Neuronal stem cell (in vitro differentiated cells): Measurements from ENCODE around the gene IFI27.

Experiments
- DNase-seq: peaks from one replicate; pipeline ENCODE4 v3.0.0-alpha.2; 2013; ENCODE audit warnings: low spot score
- H2AFZ ChIP-seq: one replicate; pipeline ENCODE4 v1.6.1; 2013; ENCODE audit warnings: mild to moderate bottlenecking, low read length, inconsistent platforms
- H2AK5ac ChIP-seq: 2 replicates; pipeline ENCODE4 v1.6.1; 2013; ENCODE audit warnings: low read depth, mild to moderate bottlenecking, inconsistent platforms, low read length, moderate library complexity, mixed read lengths
- H2BK120ac ChIP-seq: 2 replicates; pipeline ENCODE4 v1.6.1; 2013; ENCODE audit warnings: low read depth, mild to moderate bottlenecking, inconsistent platforms, low read length, moderate library complexity, mixed read lengths
- H2BK12ac ChIP-seq: one replicate; pipeline ENCODE4 v1.6.1; 2013; ENCODE audit warnings: low read length, inconsistent platforms
- H2BK15ac ChIP-seq: 2 replicates; pipeline ENCODE4 v1.6.1; 2013; ENCODE audit warnings: mild to moderate bottlenecking, low read length, inconsistent platforms, mixed read lengths
- H2BK5ac ChIP-seq: one replicate; pipeline ENCODE4 v1.6.1; 2013; ENCODE audit warnings: inconsistent platforms, mild to moderate bottlenecking, low read length, moderate library complexity
- H3K14ac ChIP-seq: one replicate; pipeline ENCODE4 v1.6.1; 2013; ENCODE audit warnings: low read length, inconsistent platforms
- H3K18ac ChIP-seq: 2 replicates; pipeline ENCODE4 v1.6.1; 2013; ENCODE audit warnings: low read length, inconsistent platforms
- H3K23ac ChIP-seq: 2 replicates; pipeline ENCODE4 v1.6.1; 2013; ENCODE audit warnings: low read depth, mild to moderate bottlenecking, mixed read lengths, low read length, inconsistent platforms; ENCODE audit not compliant: poor library complexity
- H3K27ac ChIP-seq: replicated peaks from 3 replicates; pipeline ENCODE4 v1.5.1; 2013; ENCODE audit warnings: low read length, inconsistent platforms
- H3K27me3 ChIP-seq, 3 experiments: 2 replicates each; pipeline ENCODE4 v1.6.1; 2013; ENCODE audit warnings: low read length in 3 of 3, mild to moderate bottlenecking in 2 of 3, inconsistent platforms in 1 of 3, low read depth in 1 of 3, mixed read lengths in 1 of 3, moderate library complexity in 1 of 3; ENCODE audit not compliant: control insufficient read depth in 3 of 3, insufficient read depth in 3 of 3
- H3K36me3 ChIP-seq, 2 donors: replicated peaks in 1 of 2; 2 replicates each; pipeline ENCODE4 v1.6.1; 2013; ENCODE audit warnings: low read length in 2 of 2; ENCODE audit not compliant: control insufficient read depth in 2 of 2, insufficient read depth in 2 of 2
- H3K4ac ChIP-seq: 2 replicates; pipeline ENCODE4 v1.6.1; 2013; ENCODE audit warnings: inconsistent platforms, mild to moderate bottlenecking, low read length, moderate library complexity
- H3K4me1 ChIP-seq, 2 donors: 1 replicate in 1 of 2; 2 replicates in 1 of 2; pipeline ENCODE4 v1.6.1; 2013; ENCODE audit warnings: low read length in 2 of 2, low read depth in 1 of 2; ENCODE audit not compliant: control insufficient read depth in 2 of 2, insufficient read depth in 1 of 2
- H3K4me2 ChIP-seq: one replicate; pipeline ENCODE4 v1.6.1; 2013; ENCODE audit warnings: mild to moderate bottlenecking, low read length, inconsistent platforms; ENCODE audit not compliant: insufficient read depth, poor library complexity, severe bottlenecking
- H3K4me3 ChIP-seq, 2 donors: 2 replicates each; pipeline ENCODE4 v1.5.1; 2013; ENCODE audit warnings: low read length in 2 of 2, mild to moderate bottlenecking in 2 of 2, inconsistent platforms in 1 of 2, moderate library complexity in 1 of 2
- H3K79me1 ChIP-seq: one replicate; pipeline ENCODE4 v1.6.1; 2013; ENCODE audit warnings: low read depth, mild to moderate bottlenecking, inconsistent platforms, low read length, moderate library complexity
- H3K9ac ChIP-seq: one replicate; pipeline ENCODE4 v1.6.1; 2013; ENCODE audit warnings: mild to moderate bottlenecking, low read depth, low read length, inconsistent platforms; ENCODE audit not compliant: poor library complexity
- H3K9me3 ChIP-seq, 2 donors: replicated peaks in 1 of 2; 2 replicates each; pipeline versions ENCODE3 to v1.6.1; 2013; ENCODE audit warnings: low read length in 2 of 2, mild to moderate bottlenecking in 2 of 2, inconsistent platforms in 1 of 2, low read depth in 1 of 2, mixed read lengths in 1 of 2, moderate library complexity in 1 of 2; ENCODE audit not compliant: control insufficient read depth in 2 of 2, insufficient read depth in 1 of 2
- H4K8ac ChIP-seq: one replicate; pipeline ENCODE4 v1.6.1; 2013; ENCODE audit warnings: low read depth, mild to moderate bottlenecking, inconsistent platforms, low read length, moderate library complexity
- H4K91ac ChIP-seq: one replicate; pipeline ENCODE4 v1.6.1; 2013; ENCODE audit warnings: low read length, low read depth, mild to moderate bottlenecking, inconsistent platforms; ENCODE audit not compliant: poor library complexity
- WGBS, 2 donors: extraction: QIAGEN DNeasy Blood & Tissue Kit; methylation state at CpG; one replicate each; pipeline ENCODE4 v1.1.7; 2013; ENCODE audit warnings: missing lambda C conversion rate in 2 of 2, mixed read lengths in 1 of 2; ENCODE audit not compliant: insufficient read length in 2 of 2, insufficient replicate concordance in 1 of 2; ENCODE audit errors: extremely low coverage in 2 of 2; 5-methylcytosine and 5-hydroxymethylcytosine counted together

IFI27 gene

GRCh38 chr14:94158239-94158883 is 47.8 kb downstream of the IFI27 start:
- H2BK120ac ChIP-seq, result no peak overlapping the region
- no peak overlapping the region for H3K4me2 ChIP-seq
- peaks cover 0 to 6% of the 10 kb centered on the region in 2 donors for H3K9me3 ChIP-seq
- no peak overlapping the region for H2AFZ ChIP-seq
- no peak overlapping the region for H4K91ac ChIP-seq
- H2AK5ac ChIP-seq, result no peak overlapping the region
- H3K4ac ChIP-seq, result no peak overlapping the region
- no peak overlapping the region for H3K9ac ChIP-seq
- H2BK5ac ChIP-seq, result no peak overlapping the region
- H4K8ac ChIP-seq, result no peak overlapping the region
- peaks cover 0 to 3% (median 0%) of the 10 kb centered on the region in 3 experiments for H3K27me3 ChIP-seq
- H3K4me3 ChIP-seq, result no peak overlapping the region
- WGBS, 2 donors, result no CpG with 5 or more reads among the region's 10 CpGs
- no peak overlapping the region for H3K18ac ChIP-seq
- no peaks in the 10 kb centered on the region for H3K79me1 ChIP-seq
- H2BK15ac ChIP-seq, result no peak overlapping the region
- no peak overlapping the region for H3K27ac ChIP-seq
- no peak for DNase-seq
- H3K23ac ChIP-seq, result no peak overlapping the region
- H2BK12ac ChIP-seq, result no peak overlapping the region
- H3K14ac ChIP-seq, result no peak overlapping the region
- H3K4me1 ChIP-seq, result peaks cover 0 to 14% of the 10 kb centered on the region in 2 donors
- no peaks in the 10 kb centered on the region for H3K36me3 ChIP-seq

GRCh38 chr14:94161058-94161457 is 50.5 kb downstream of the IFI27 start:
- Histone ChIP-seq H3K79me1 (no peaks in the 10 kb centered on the region), H3K4me2 (no peak overlapping the region), H3K4me3 (no peak overlapping the region), H2BK12ac (no peak overlapping the region), H4K91ac (no peak overlapping the region), H4K8ac (no peak overlapping the region), H3K9ac (no peak overlapping the region), H2AK5ac (no peak overlapping the region), H3K36me3 (no peaks in the 10 kb centered on the region), H3K23ac (no peak overlapping the region), H3K18ac (no peak overlapping the region), H2AFZ (no peak overlapping the region), H2BK15ac (no peak overlapping the region), H3K4ac (no peak overlapping the region), H3K4me1 (peaks cover 10 to 29% of the 10 kb centered on the region in 2 donors), H3K9me3 (peaks cover 0 to 1% of the 10 kb centered on the region in 2 donors), H3K14ac (no peak overlapping the region), H2BK120ac (no peak overlapping the region), H3K27me3 (peaks cover 0 to 21% (median 0%) of the 10 kb centered on the region in 3 experiments), H3K27ac (no peak overlapping the region), H2BK5ac (no peak overlapping the region)
- no CpG with 5 or more reads among the region's 2 CpGs for WGBS, 2 donors
- no peak for DNase-seq

- Histone ChIP-seq H3K79me1 (no peaks in the 10 kb centered on the region), H3K4me3 (no peak overlapping the region), H4K8ac (no peak overlapping the region), H4K91ac (no peak overlapping the region), H2AFZ (no peak overlapping the region), H3K27me3 (peaks cover 0 to 30% (median 0%) of the 10 kb centered on the region in 3 experiments), H3K36me3 (no peaks in the 10 kb centered on the region), H3K4me1 (peaks cover 10 to 25% of the 10 kb centered on the region in 2 donors), H2BK120ac (no peak overlapping the region), H2BK12ac (no peak overlapping the region), H2AK5ac (no peak overlapping the region), H2BK5ac (no peak overlapping the region), H3K27ac (no peak overlapping the region), H2BK15ac (peak overlapping the region; percentile 30), H3K4ac (no peak overlapping the region), H3K4me2 (no peak overlapping the region), H3K18ac (no peak overlapping the region), H3K14ac (no peak overlapping the region), H3K9me3 (no peaks in the 10 kb centered on the region), H3K23ac (no peak overlapping the region), H3K9ac (no peak overlapping the region)
- no CpG with 5 or more reads among the region's 2 CpGs for WGBS, 2 donors
- DNase-seq, result no peak
Measured at GRCh38 chr14:94161981-94162380, 51.4 kb downstream of the IFI27 start.

- H3K14ac ChIP-seq, result no peak overlapping the region
- no CpG with 5 or more reads among the region's 5 CpGs for WGBS, 2 donors
- no peak overlapping the region for H2AK5ac ChIP-seq
- H3K4me3 ChIP-seq, result no peak overlapping the region
- peaks cover 10 to 20% of the 10 kb centered on the region in 2 donors for H3K4me1 ChIP-seq
- no peak overlapping the region for H2BK12ac ChIP-seq
- H3K27ac ChIP-seq, result no peak overlapping the region
- H4K91ac ChIP-seq, result no peak overlapping the region
- H3K79me1 ChIP-seq, result no peaks in the 10 kb centered on the region
- peaks cover 0 to 35% (median 0%) of the 10 kb centered on the region in 3 experiments for H3K27me3 ChIP-seq
- H3K4me2 ChIP-seq, result no peak overlapping the region
- H2BK5ac ChIP-seq, result no peak overlapping the region
- no peak for DNase-seq
- peak overlapping the region; percentile 30 for H2BK15ac ChIP-seq
- no peak overlapping the region for H3K9ac ChIP-seq
- no peak overlapping the region for H3K23ac ChIP-seq
- no peak overlapping the region for H2AFZ ChIP-seq
- H3K18ac ChIP-seq, result peak overlapping the region; percentile 21
- H3K4ac ChIP-seq, result no peak overlapping the region
- no peak overlapping the region for H2BK120ac ChIP-seq
- no peaks in the 10 kb centered on the region for H3K9me3 ChIP-seq
- no peak overlapping the region for H4K8ac ChIP-seq
- no peaks in the 10 kb centered on the region for H3K36me3 ChIP-seq
Measured at GRCh38 chr14:94162466-94162865, 51.9 kb downstream of the IFI27 start.
